Mesenchymal stem cell (in vitro differentiated cells and primary cell): ENCODE measurements around the gene PHF20.

Experiments used
- DNase-seq: peaks from one replicate; pipeline ENCODE4 v3.0.0-alpha.2; 2013
- H2AFZ ChIP-seq: one replicate; pipeline ENCODE4 v1.6.1; 2013; ENCODE audit warnings: low read depth, mild to moderate bottlenecking, control low read depth, inconsistent platforms, low read length, moderate library complexity
- H2AK5ac ChIP-seq: 2 replicates; pipeline ENCODE4 v1.6.1; 2013; ENCODE audit warnings: low read length, moderate library complexity, mild to moderate bottlenecking, inconsistent platforms; ENCODE audit not compliant: severe bottlenecking
- H2BK120ac ChIP-seq: one replicate; pipeline ENCODE4 v1.6.1; 2013; ENCODE audit warnings: low read depth, mild to moderate bottlenecking, inconsistent platforms, low read length, moderate library complexity
- H2BK12ac ChIP-seq, 2 experiments: one replicate each; pipeline ENCODE4 v1.6.1; 2013; ENCODE audit warnings: inconsistent platforms in 2 of 2, low read length in 2 of 2, mild to moderate bottlenecking in 2 of 2, moderate library complexity in 2 of 2, control low read depth in 1 of 2
- H2BK15ac ChIP-seq: one replicate; pipeline ENCODE4 v1.6.1; 2013; ENCODE audit warnings: mild to moderate bottlenecking, low read depth, inconsistent platforms; ENCODE audit not compliant: poor library complexity, severe bottlenecking
- H2BK5ac ChIP-seq: 2 replicates; pipeline ENCODE4 v1.6.1; 2013; ENCODE audit warnings: low read depth, mild to moderate bottlenecking, low read length, control low read depth, inconsistent platforms; ENCODE audit not compliant: poor library complexity, severe bottlenecking
- H3K14ac ChIP-seq, 2 experiments: one replicate each; pipeline ENCODE4 v1.6.1; 2013; ENCODE audit warnings: inconsistent platforms in 2 of 2, low read length in 2 of 2, control low read depth in 1 of 2, mild to moderate bottlenecking in 1 of 2, moderate library complexity in 1 of 2
- H3K18ac ChIP-seq, 2 experiments: one replicate each; pipeline ENCODE4 v1.6.1; 2013; ENCODE audit warnings: inconsistent platforms in 2 of 2, low read length in 2 of 2, control low read depth in 1 of 2, low read depth in 1 of 2, mild to moderate bottlenecking in 1 of 2
- H3K23ac ChIP-seq, 2 experiments: one replicate each; pipeline ENCODE4 v1.6.1; 2013; ENCODE audit warnings: inconsistent platforms in 2 of 2, low read length in 2 of 2, mild to moderate bottlenecking in 2 of 2, moderate library complexity in 2 of 2, control low read depth in 1 of 2
- H3K27ac ChIP-seq: 2 replicates; pipeline ENCODE4 v1.5.1; 2013; ENCODE audit warnings: mild to moderate bottlenecking, moderate library complexity, low read length, control low read depth, inconsistent platforms; ENCODE audit not compliant: poor library complexity, severe bottlenecking
- H3K27me3 ChIP-seq, 2 experiments: 2 replicates each; pipeline versions ENCODE4 v1.6.1 to v1.7.0; 2013; ENCODE audit warnings: low read length in 2 of 2, mild to moderate bottlenecking in 2 of 2, moderate library complexity in 2 of 2, control low read depth in 1 of 2, inconsistent platforms in 1 of 2; ENCODE audit not compliant: control insufficient read depth in 1 of 2, insufficient read depth in 1 of 2
- H3K36me3 ChIP-seq, 2 experiments: 2 replicates each; pipeline versions ENCODE4 v1.6.1 to v1.7.0; 2013; ENCODE audit warnings: low read length in 2 of 2, control low read depth in 1 of 2, inconsistent platforms in 1 of 2, low read depth in 1 of 2, mild to moderate bottlenecking in 1 of 2; ENCODE audit not compliant: insufficient read depth in 2 of 2, control insufficient read depth in 1 of 2
- H3K4ac ChIP-seq, 2 experiments: one replicate each; pipeline ENCODE4 v1.6.1; 2013; ENCODE audit warnings: inconsistent platforms in 2 of 2, low read length in 2 of 2, mild to moderate bottlenecking in 2 of 2, moderate library complexity in 2 of 2, control low read depth in 1 of 2, low read depth in 1 of 2
- H3K4me1 ChIP-seq: 2 replicates; pipeline ENCODE4 v1.6.1; 2013; ENCODE audit warnings: low read depth, low read length, control low read depth; ENCODE audit not compliant: control insufficient read depth, insufficient read depth
- H3K4me2 ChIP-seq: 2 replicates; pipeline ENCODE4 v1.6.1; 2013; ENCODE audit warnings: low read length, mild to moderate bottlenecking, inconsistent platforms; ENCODE audit not compliant: poor library complexity, severe bottlenecking
- H3K4me3 ChIP-seq, 2 experiments: 2 replicates each; pipeline versions ENCODE4 v1.5.1 to v1.7.0; 2013; ENCODE audit warnings: low read length in 2 of 2, mild to moderate bottlenecking in 2 of 2, control low read depth in 1 of 2, low read depth in 1 of 2; ENCODE audit not compliant: insufficient read depth in 1 of 2
- H3K79me1 ChIP-seq: replicated peaks from 2 replicates; pipeline ENCODE4 v1.6.1; 2013; ENCODE audit warnings: mild to moderate bottlenecking, control low read depth, low read length, inconsistent platforms; ENCODE audit not compliant: poor library complexity, severe bottlenecking
- H3K9ac ChIP-seq: 2 replicates; pipeline ENCODE4 v1.7.0; 2013; ENCODE audit warnings: mild to moderate bottlenecking, low read length, moderate library complexity
- H3K9me3 ChIP-seq: 2 replicates; pipeline ENCODE4 v1.7.0; 2013; ENCODE audit warnings: mild to moderate bottlenecking, low read length; ENCODE audit not compliant: control insufficient read depth
- H4K8ac ChIP-seq: one replicate; pipeline ENCODE4 v1.6.1; 2013; ENCODE audit warnings: inconsistent platforms, mild to moderate bottlenecking, low read length, moderate library complexity
- H4K91ac ChIP-seq: one replicate; pipeline ENCODE4 v1.6.1; 2013; ENCODE audit warnings: mild to moderate bottlenecking, low read length, inconsistent platforms
- WGBS: methylation state at CpG from one replicate; pipeline ENCODE4 v1.1.7; 2013; ENCODE audit warnings: mixed read lengths; 5-methylcytosine and 5-hydroxymethylcytosine counted together

PHF20 gene

DNA sequence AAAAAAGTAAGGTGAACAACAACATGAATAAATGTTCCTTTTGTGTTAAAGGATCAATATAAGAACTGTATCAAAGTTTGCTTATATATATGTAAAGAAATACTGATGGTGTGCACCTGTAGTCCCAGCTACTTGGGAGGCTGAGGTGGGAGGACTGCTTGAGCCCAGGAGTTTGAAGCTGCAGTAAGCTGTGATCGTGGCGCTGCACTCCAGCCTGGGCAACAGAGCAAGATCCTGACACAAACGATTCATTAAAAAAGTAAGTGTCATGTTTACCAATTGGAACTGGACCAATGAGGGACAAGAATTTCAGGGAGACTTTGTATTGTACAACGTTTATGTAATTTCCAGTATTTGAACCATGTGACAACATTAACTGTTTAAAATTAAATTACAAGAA is 5.0 kb upstream of the PHF20 start:
- WGBS, result 94% methylated on average over 3 of the region's 4 CpGs
- Histone ChIP-seq H3K36me3 (no peaks in the 10 kb centered on the region), H4K91ac (no peak overlapping the region)

DNA sequence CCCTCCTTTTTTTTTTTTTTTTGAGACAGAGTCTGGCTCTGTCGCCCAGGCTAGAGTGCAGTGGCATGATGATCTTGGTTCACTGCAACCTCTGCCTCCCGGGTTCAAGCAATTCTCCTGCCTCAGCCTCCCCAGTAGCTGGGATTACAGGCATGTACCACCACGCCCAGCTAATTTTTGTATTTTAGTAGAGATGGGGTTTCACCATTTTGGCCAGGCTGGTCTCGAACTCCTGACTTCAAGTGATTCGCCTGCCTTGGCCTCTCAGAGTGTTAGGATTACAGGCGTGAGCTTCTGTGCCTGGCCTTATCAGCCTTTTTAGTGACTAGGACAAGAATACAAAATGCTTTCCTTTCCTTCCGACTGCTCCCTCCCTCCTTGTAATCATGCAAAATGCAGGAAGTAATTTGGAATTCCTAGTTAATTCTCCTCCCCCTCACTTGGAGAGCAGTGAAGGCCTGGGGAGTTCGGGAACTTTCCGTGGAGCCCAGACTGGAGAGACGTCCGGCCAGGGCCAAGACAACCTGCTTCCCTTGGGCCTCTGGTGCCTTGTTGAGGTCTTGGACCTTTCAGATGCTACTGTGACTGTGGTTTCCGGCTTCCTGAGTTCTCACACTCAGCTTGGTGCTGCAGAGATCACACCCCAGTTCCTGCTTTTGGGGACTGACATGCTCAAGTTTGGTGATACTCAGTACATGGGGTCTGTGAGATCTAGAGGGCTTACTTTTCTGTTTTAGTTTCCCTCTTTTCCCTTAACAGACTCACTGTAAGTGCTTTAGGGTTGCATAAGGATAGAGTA is 3.9 kb upstream of the PHF20 start:
- peaks cover 10% of the 10 kb centered on the region for H3K4me1 ChIP-seq
- H2AK5ac ChIP-seq, result no peak overlapping the region
- H3K36me3 ChIP-seq, result no peaks in the 10 kb centered on the region
- H2AFZ ChIP-seq, result no peak overlapping the region
- H3K9ac ChIP-seq, result peak overlapping the region; percentile 90
- no peaks in the 10 kb centered on the region for H3K79me1 ChIP-seq
- no peaks in the 10 kb centered on the region for H3K9me3 ChIP-seq
- no peak overlapping the region for H3K23ac ChIP-seq
- peak overlapping the region in 1 of 2 experiments; percentile 26 for H3K14ac ChIP-seq
- H3K4me3 ChIP-seq, result peak overlapping the region in 1 of 2 experiments; percentile 54
- DNase-seq, result peak; percentile 75
- peak overlapping the region; percentile 45 to 55 for H2BK12ac ChIP-seq
- H4K8ac ChIP-seq, result peak overlapping the region; percentile 54
- H4K91ac ChIP-seq, result no peak overlapping the region
- H3K4me2 ChIP-seq, result no peak overlapping the region
- H2BK15ac ChIP-seq, result peak overlapping the region; percentile 81
- no peak overlapping the region for H2BK5ac ChIP-seq
- peak overlapping the region; percentile 66 for H2BK120ac ChIP-seq
- peak overlapping the region; percentile 49 to 90 for H3K4ac ChIP-seq
- no peaks in the 10 kb centered on the region for H3K27me3 ChIP-seq
- H3K18ac ChIP-seq, result peak overlapping the region; percentile 43 to 50
- no peak overlapping the region for H3K27ac ChIP-seq
- WGBS, result 60% methylated on average over 12 of the region's 12 CpGs

More for the DNA sequence above, 5.0 kb upstream of the PHF20 start:
- Histone ChIP-seq H3K27ac (no peak overlapping the region), H2BK120ac (no peak overlapping the region), H3K14ac (no peak overlapping the region), H2BK5ac (no peak overlapping the region), H3K4me1 (peaks cover 10% of the 10 kb centered on the region), H2BK15ac (no peak overlapping the region), H3K18ac (no peak overlapping the region), H4K8ac (no peak overlapping the region), H3K9me3 (no peaks in the 10 kb centered on the region), H3K79me1 (no peaks in the 10 kb centered on the region), H2AK5ac (no peak overlapping the region), H2BK12ac (no peak overlapping the region), H3K9ac (no peak overlapping the region), H3K4ac (no peak overlapping the region), H3K27me3 (no peaks in the 10 kb centered on the region), H2AFZ (no peak overlapping the region), H3K4me2 (no peak overlapping the region), H3K4me3 (no peak overlapping the region), H3K23ac (no peak overlapping the region)
- no peak for DNase-seq

DNA sequence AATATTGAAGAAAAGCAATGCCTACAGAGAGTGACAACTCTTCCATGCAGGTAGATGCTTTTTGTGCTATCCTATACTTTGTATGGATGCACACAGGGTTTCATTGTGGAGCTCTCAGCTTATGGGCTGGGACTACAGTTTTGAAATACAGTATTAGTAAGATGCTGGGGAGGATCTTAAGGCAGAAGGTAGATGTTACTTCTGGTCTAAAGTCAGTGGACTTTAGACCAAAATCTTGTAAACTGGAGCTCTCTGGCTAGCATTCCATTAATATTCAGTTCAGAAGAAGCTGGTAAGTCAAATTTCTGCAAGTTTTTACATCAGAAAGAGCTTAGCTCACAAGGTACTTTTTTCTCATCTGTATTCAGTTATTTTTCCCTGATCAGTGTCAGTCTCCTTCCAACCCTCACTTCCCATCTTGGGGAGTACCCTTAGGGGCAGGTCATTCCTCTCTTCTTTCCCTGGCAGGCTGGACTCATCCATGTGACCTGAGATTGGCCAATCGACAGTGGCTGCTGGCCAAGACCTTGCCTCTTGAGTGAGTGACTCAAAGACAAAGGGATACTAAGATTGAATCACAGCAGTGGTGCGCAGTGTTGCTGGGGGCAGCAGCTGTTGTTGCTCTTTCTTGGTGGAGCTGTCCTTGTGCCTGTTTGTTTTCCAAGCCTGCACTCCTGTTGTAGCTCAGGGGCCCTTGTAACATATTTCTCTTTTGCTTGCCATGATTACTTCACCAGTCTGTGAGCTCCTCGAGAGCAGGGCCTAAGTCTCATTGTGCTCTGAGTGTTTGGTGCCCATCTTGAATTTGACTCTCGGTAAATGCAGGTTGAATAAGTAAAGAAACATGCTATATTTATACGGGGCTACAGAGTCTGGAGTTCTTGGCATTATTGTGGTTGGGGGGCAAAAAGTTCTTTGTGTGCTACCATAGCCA is 2.8 kb upstream of the PHF20 start:
- no peaks in the 10 kb centered on the region for H3K9me3 ChIP-seq
- H3K36me3 ChIP-seq, result no peaks in the 10 kb centered on the region
- H2BK12ac ChIP-seq, result peak overlapping the region in 1 of 2 experiments; percentile 38
- H4K8ac ChIP-seq, result peak overlapping the region; percentile 45
- peaks cover 4% of the 10 kb centered on the region for H3K79me1 ChIP-seq
- peak overlapping the region; percentile 50 for H3K27ac ChIP-seq
- no peaks in the 10 kb centered on the region for H3K27me3 ChIP-seq
- H2AFZ ChIP-seq, result no peak overlapping the region
- H2BK15ac ChIP-seq, result no peak overlapping the region
- H2BK120ac ChIP-seq, result no peak overlapping the region
- no peak overlapping the region for H2AK5ac ChIP-seq
- no peak overlapping the region for H3K4me2 ChIP-seq
- 36% methylated on average over 5 of the region's 5 CpGs for WGBS
- peak overlapping the region in 1 of 2 experiments; percentile 50 for H3K4me3 ChIP-seq
- no peak overlapping the region for H4K91ac ChIP-seq
- peaks cover 13% of the 10 kb centered on the region for H3K4me1 ChIP-seq
- H2BK5ac ChIP-seq, result no peak overlapping the region
- no peak overlapping the region for H3K23ac ChIP-seq
- no peak overlapping the region for H3K14ac ChIP-seq
- H3K4ac ChIP-seq, result peak overlapping the region in 1 of 2 experiments; percentile 32
- H3K18ac ChIP-seq, result peak overlapping the region; percentile 66 to 69
- DNase-seq, result peak; percentile 99
- peak overlapping the region; percentile 90 for H3K9ac ChIP-seq

DNA sequence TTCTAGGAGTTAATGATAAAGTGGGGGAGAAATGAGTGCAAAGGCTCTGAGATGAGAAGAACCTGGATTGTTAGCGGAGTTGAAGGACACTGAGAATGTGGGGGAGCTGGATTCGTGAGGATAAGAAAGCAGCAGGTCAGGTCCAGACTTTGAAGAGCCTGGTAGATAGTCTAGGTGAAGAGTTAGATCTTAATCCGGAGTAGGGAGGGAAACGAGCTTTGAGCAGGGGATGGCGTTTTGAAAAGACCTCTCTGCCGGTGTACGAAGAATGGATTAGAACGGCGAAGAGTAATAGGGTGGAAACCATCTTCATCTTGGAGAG is 487 bp upstream of the PHF20 start:
- Histone ChIP-seq H3K36me3 (peaks cover 0 to 12% of the 10 kb centered on the region in 2 experiments), H3K9me3 (no peaks in the 10 kb centered on the region), H2AK5ac (no peak overlapping the region), H3K4me1 (peaks cover 13% of the 10 kb centered on the region), H2BK5ac (no peak overlapping the region), H3K27ac (no peak overlapping the region), H3K9ac (peak overlapping the region; percentile 57), H4K91ac (peak overlapping the region; percentile 7), H3K4me2 (peak overlapping the region; percentile 74), H3K4me3 (peak overlapping the region in 1 of 2 experiments; percentile 91), H3K14ac (no peak overlapping the region), H3K18ac (peak overlapping the region in 1 of 2 experiments; percentile 78), H2BK15ac (no peak overlapping the region), H3K27me3 (no peaks in the 10 kb centered on the region), H3K4ac (no peak overlapping the region), H2BK120ac (peak overlapping the region; percentile 42), H2BK12ac (peak overlapping the region; percentile 21), H2AFZ (no peak overlapping the region), H3K79me1 (peaks cover 8% of the 10 kb centered on the region), H3K23ac (no peak overlapping the region), H4K8ac (peak overlapping the region; percentile 7)
- WGBS, result 87% methylated on average over 9 of the region's 9 CpGs
- DNase-seq, result no peak
